GM12878 (cell line): ENCODE results near the gene ARHGEF37.

Experiments
- CREM ChIP-seq: IDR thresholded peaks from 2 replicates; pipeline ENCODE4 v1.6.1; 2014; ENCODE audit warnings: antibody characterized with exemption, low read depth
- NFYB ChIP-seq: IDR thresholded peaks from 2 replicates; pipeline ENCODE4 v1.6.1; 2011; ENCODE audit warnings: low read depth, mild to moderate bottlenecking, low read length, improper control_type of control experiment, moderate library complexity; ENCODE audit not compliant: insufficient read depth
- RCOR1 ChIP-seq: conservative IDR thresholded peaks from 2 replicates; pipeline ENCODE4 v1.6.1; 2012; ENCODE audit warnings: low read depth, low read length, improper control_type of control experiment
- RFX5 ChIP-seq: IDR thresholded peaks from 2 replicates; pipeline ENCODE4 v1.6.1; 2011; ENCODE audit warnings: low read depth, low read length, improper control_type of control experiment
- TF ChIP-seq, protein P1 (sequence below): fragments of 450-650 bp; IDR thresholded peaks from 2 replicates; pipeline ENCODE4 v1.6.1; 2016; ENCODE audit warnings: mild to moderate bottlenecking
- TF ChIP-seq, protein P2 (sequence below), 3 experiments: IDR thresholded peaks in 2 of 3; conservative IDR thresholded peaks in 1 of 3; 2 replicates each; pipeline ENCODE4 v1.5.1; 2011; ENCODE audit warnings: low read depth in 3 of 3, low read length in 3 of 3, mild to moderate bottlenecking in 3 of 3, control low read depth in 2 of 3, moderate library complexity in 2 of 3, inconsistent platforms in 1 of 3, mixed read lengths in 1 of 3; ENCODE audit not compliant: control insufficient read depth in 2 of 3, insufficient read depth in 1 of 3; ENCODE audit errors: extremely low read depth in 1 of 3

- TF ChIP-seq NFYB (no peak), CREM (no peak), RFX5 (no peak), RCOR1 (no peak)
- TF ChIP-seq, protein P1, sequence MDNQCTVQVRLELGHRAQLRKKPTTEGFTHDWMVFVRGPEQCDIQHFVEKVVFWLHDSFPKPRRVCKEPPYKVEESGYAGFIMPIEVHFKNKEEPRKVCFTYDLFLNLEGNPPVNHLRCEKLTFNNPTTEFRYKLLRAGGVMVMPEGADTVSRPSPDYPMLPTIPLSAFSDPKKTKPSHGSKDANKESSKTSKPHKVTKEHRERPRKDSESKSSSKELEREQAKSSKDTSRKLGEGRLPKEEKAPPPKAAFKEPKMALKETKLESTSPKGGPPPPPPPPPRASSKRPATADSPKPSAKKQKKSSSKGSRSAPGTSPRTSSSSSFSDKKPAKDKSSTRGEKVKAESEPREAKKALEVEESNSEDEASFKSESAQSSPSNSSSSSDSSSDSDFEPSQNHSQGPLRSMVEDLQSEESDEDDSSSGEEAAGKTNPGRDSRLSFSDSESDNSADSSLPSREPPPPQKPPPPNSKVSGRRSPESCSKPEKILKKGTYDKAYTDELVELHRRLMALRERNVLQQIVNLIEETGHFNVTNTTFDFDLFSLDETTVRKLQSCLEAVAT: no peak
- TF ChIP-seq, protein P2, sequence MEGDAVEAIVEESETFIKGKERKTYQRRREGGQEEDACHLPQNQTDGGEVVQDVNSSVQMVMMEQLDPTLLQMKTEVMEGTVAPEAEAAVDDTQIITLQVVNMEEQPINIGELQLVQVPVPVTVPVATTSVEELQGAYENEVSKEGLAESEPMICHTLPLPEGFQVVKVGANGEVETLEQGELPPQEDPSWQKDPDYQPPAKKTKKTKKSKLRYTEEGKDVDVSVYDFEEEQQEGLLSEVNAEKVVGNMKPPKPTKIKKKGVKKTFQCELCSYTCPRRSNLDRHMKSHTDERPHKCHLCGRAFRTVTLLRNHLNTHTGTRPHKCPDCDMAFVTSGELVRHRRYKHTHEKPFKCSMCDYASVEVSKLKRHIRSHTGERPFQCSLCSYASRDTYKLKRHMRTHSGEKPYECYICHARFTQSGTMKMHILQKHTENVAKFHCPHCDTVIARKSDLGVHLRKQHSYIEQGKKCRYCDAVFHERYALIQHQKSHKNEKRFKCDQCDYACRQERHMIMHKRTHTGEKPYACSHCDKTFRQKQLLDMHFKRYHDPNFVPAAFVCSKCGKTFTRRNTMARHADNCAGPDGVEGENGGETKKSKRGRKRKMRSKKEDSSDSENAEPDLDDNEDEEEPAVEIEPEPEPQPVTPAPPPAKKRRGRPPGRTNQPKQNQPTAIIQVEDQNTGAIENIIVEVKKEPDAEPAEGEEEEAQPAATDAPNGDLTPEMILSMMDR (IDR thresholded peaks at IDR 0.05 in 2 of 3, conservative IDR thresholded peaks at IDR 0.05 in 1 of 3; ENCODE audit: control insufficient read depth in 2 of 3, extremely low read depth in 1 of 3, insufficient read depth in 1 of 3, low read depth in 3 of 3, low read length in 3 of 3): no peak
Observed at GRCh38 chr5:149632311-149633251, 51.3 kb downstream of the ARHGEF37 start.
